GM13976 (cell line): Measurements from ENCODE around the gene ASB8.
"Not testable (repeated sequence)": the region's sequence is repeated elsewhere in the genome, so short reads cannot be mapped to it uniquely, and the experiment has no call there.

ENCODE experiments used
- DNase-seq: peaks from one replicate; pipeline ENCODE4 v3.0.0; 2012; ENCODE audit warnings: low spot score
- CTCF ChIP-seq: IDR thresholded peaks from 2 replicates; pipeline ENCODE4 v1.5.1; 2012; ENCODE audit warnings: borderline replicate concordance, mild to moderate bottlenecking; ENCODE audit not compliant: insufficient read depth; ENCODE audit errors: extremely low read depth, missing control alignments, control extremely low read depth
- in situ Hi-C: fragments of 300-500 bp; cut with MboI; formaldehyde crosslinking; loops from one replicate; pipeline ENCODE4 v1.12.0; 2022; ENCODE audit warnings: low sequenced_read_pairs, mixed read lengths, inconsistent platforms; ENCODE audit not compliant: unreplicated experiment

Gene ASB8

GRCh38 chr12:48129376-48129775, 27.9 kb downstream of the ASB8 start:
- TF ChIP-seq CTCF = no peak
- in situ Hi-C loops = no loop called here
- no peak for DNase-seq

- TF ChIP-seq CTCF = no peak
- DNase-seq = no peak
- in situ Hi-C loops = no loop called here
Observed at GRCh38 chr12:48128800-48129199, 28.5 kb downstream of the ASB8 start.

- no peak for TF ChIP-seq CTCF
- in situ Hi-C loops = no loop called here
- no peak for DNase-seq
Observed at GRCh38 chr12:48126953-48127630, 30.2 kb downstream of the ASB8 start.

GRCh38 chr12:48125985-48126384, 31.3 kb downstream of the ASB8 start:
- DNase-seq = no peak
- no peak for TF ChIP-seq CTCF
- in situ Hi-C loops = no loop called here

- DNase-seq, in situ Hi-C loops: not testable (repeated sequence)
Observed at GRCh38 chr12:48125542-48125941, 31.8 kb downstream of the ASB8 start.

- in situ Hi-C loops = no loop called here
- no peak for DNase-seq
- no peak for TF ChIP-seq CTCF
Observed at GRCh38 chr12:48123169-48123568, 34.1 kb downstream of the ASB8 start.

GRCh38 chr12:48122065-48122834, 35.1 kb downstream of the ASB8 start:
- no peak for DNase-seq
- in situ Hi-C loops = no loop called here
- TF ChIP-seq CTCF = no peak
